Thoracic aorta (tissue), 2 donors: ENCODE measurements around the gene TMEM63B. TPM values are rescaled to one million over a fixed set of nuclear protein-coding genes. Genes with fewer than 3 reads are reported as not detected.

Source experiments
- ATAC-seq: fragments of 150-250 bp; one replicate; pipeline ENCODE4 v1.8.0; 2017; ENCODE audit warnings: low read depth; ENCODE audit not compliant: insufficient number of reproducible peaks, low FRiP score
- DNase-seq: peaks from one replicate; pipeline ENCODE4 v3.0.0-alpha.2; 2020; ENCODE audit warnings: low spot score
- H3K27ac ChIP-seq, 2 donors: fragments of 200-600 bp; sonication (generic); 1 replicate in 1 of 2; 2 replicates in 1 of 2; pipeline ENCODE4 v1.5.1; 2016; ENCODE audit warnings: mild to moderate bottlenecking in 2 of 2, moderate library complexity in 2 of 2
- H3K27me3 ChIP-seq: fragments of 200-600 bp; sonication (generic); replicated peaks from 2 replicates; pipeline ENCODE4 v1.6.0; 2016; ENCODE audit warnings: mild to moderate bottlenecking; ENCODE audit not compliant: insufficient read depth
- H3K36me3 ChIP-seq: fragments of 200-600 bp; sonication (generic); one replicate; pipeline ENCODE4 v1.5.1; 2016
- H3K4me1 ChIP-seq, 2 donors: fragments of 200-600 bp; sonication (generic); 1 replicate in 1 of 2; 2 replicates in 1 of 2; pipeline versions ENCODE4 v1.5.1 to v1.6.0; 2016; ENCODE audit warnings: low read depth in 2 of 2, mild to moderate bottlenecking in 1 of 2; ENCODE audit not compliant: control insufficient read depth in 1 of 2
- H3K4me3 ChIP-seq: fragments of 200-600 bp; sonication (generic); 2 replicates; pipeline ENCODE4 v1.5.1; 2016; ENCODE audit warnings: mild to moderate bottlenecking
- H3K9me3 ChIP-seq: fragments of 200-600 bp; sonication (generic); 2 replicates; pipeline ENCODE4 v1.5.1; 2016
- total RNA-seq, 2 donors: library from RNA; depleted of rRNA; stranded (reverse); fragments of >200 nt; gene quantifications; one replicate each; pipeline versions ENCODE4 v1.1.0 to v1.2.3, GENCODE V29; 2016
- TF ChIP-seq, protein P1 (sequence below): fragments of 200-600 bp; sonication (generic); IDR thresholded peaks from one replicate; pipeline ENCODE4 v1.5.1; 2019; ENCODE audit warnings: antibody characterized with exemption

Gene TMEM63B
- total RNA-seq = 10 to 100 TPM; 21.9 to 43.4 TPM

- H3K36me3 ChIP-seq = no peaks in the 10 kb centered on the region
- no peaks in the 10 kb centered on the region for H3K9me3 ChIP-seq
- DNase-seq = no peak
- H3K4me1 ChIP-seq = peaks cover 26 to 50% of the 10 kb centered on the region in 2 donors
- H3K4me3 ChIP-seq = peak within 1 kb of the TSS; percentile 91
- peak; percentile 62 for ATAC-seq
- TF ChIP-seq, protein P1, sequence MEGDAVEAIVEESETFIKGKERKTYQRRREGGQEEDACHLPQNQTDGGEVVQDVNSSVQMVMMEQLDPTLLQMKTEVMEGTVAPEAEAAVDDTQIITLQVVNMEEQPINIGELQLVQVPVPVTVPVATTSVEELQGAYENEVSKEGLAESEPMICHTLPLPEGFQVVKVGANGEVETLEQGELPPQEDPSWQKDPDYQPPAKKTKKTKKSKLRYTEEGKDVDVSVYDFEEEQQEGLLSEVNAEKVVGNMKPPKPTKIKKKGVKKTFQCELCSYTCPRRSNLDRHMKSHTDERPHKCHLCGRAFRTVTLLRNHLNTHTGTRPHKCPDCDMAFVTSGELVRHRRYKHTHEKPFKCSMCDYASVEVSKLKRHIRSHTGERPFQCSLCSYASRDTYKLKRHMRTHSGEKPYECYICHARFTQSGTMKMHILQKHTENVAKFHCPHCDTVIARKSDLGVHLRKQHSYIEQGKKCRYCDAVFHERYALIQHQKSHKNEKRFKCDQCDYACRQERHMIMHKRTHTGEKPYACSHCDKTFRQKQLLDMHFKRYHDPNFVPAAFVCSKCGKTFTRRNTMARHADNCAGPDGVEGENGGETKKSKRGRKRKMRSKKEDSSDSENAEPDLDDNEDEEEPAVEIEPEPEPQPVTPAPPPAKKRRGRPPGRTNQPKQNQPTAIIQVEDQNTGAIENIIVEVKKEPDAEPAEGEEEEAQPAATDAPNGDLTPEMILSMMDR = no peak
- H3K27me3 ChIP-seq = no peaks in the 10 kb centered on the region
- H3K27ac ChIP-seq = peak within 1 kb of the TSS; percentile 68 to 69
Observed at GRCh38 chr6:44127186-44128019, at the start of gene TMEM63B, which contains the start of gene MRPL14. Gene TMEM63B, plus strand, starts transcription at chr6:44127554. Its CDS starts 7,031 bp downstream, at chr6:44134585. Gene MRPL14, minus strand, starts transcription at chr6:44127452. Its CDS starts 10,841 bp downstream, at chr6:44116611.

DNA sequence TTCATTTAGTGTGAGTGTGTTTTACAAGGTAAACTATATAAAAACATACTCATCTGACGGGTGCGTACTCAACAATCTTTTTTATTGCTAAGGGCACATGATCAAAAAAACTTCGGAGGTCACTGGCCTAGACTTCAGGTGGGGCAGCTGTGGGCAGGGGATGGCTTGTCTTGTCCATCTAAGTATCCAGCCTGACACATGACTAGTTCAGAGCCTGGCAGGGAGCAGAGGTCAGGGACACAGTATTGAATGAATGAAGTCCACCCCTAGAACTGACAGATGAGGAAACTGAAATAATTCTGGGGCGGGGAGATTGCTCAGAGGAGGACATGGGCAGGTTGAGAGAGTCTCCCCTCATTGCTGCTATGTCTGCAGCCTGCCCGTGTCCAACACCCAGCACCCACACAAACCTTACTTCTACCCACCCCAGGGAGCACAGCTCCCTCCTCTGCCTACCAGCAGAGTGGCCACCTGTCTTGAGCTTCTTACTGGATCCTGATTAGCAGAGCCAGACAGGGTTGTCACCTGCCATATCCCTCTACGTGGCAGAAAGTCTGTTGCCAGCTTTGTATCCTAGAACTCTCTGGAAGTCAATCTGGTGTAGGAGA, 49.0 kb upstream of the TMEM63B start:
- Histone ChIP-seq H3K4me3 (no peak overlapping the region), H3K4me1 (peaks cover 5 to 32% of the 10 kb centered on the region in 2 donors), H3K27ac (no peak overlapping the region), H3K36me3 (no peaks in the 10 kb centered on the region), H3K9me3 (no peaks in the 10 kb centered on the region), H3K27me3 (no peaks in the 10 kb centered on the region)
- ATAC-seq (no peak), DNase-seq (no peak)
- TF ChIP-seq, protein P1 = no peak

DNA sequence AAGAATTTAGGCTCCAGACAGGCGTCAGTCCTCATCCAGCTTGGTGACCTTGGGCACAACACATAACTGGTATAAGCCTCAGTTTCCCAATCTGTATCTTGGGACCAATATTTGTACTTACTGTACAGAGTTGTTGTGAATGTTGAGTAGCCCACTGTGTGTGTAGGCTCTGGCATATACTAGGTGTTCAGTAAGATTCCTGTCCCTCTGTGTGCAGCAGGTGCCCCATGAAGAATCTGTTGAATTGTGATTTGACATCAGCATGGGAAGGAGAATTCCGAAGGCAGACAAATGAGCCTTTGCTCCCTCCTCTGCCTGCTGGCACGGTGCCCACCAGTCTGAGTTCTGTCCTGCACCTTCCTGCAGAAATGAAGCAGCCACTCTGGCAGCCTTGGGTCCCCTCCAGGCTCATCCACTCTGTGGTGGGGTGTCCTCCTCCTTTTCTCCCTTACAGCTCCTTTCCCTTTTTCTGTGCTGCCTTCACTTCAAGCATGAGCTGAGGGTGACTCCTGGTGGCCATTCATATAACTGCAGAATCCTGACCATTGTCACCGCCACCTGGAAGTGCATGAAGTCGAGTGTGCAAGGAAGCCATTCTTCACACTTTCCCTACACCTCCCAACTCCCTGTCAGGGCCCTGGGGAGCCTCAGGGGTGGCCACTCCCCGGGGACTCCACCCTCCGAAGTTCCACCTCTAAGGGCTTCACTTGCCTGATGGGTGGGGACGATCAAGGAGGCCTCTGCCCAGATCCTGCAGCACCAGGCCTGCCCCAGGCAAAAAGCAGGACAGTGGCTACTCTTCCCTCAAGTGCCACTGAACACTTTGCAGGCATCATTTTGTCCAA, 48.3 kb upstream of the TMEM63B start:
- DNase-seq (no peak), ATAC-seq (no peak)
- Histone ChIP-seq H3K36me3 (no peaks in the 10 kb centered on the region), H3K4me3 (no peak overlapping the region), H3K9me3 (no peaks in the 10 kb centered on the region), H3K4me1 (peaks cover under 1 to 26% of the 10 kb centered on the region in 2 donors), H3K27me3 (no peaks in the 10 kb centered on the region), H3K27ac (no peak overlapping the region)
- TF ChIP-seq, protein P1 = peak; percentile 98

- no peak for DNase-seq
- Histone ChIP-seq H3K27me3 (no peaks in the 10 kb centered on the region), H3K9me3 (no peaks in the 10 kb centered on the region), H3K4me3 (no peak overlapping the region), H3K4me1 (peaks cover 0 to 19% of the 10 kb centered on the region in 2 donors), H3K36me3 (no peaks in the 10 kb centered on the region), H3K27ac (no peak overlapping the region)
- ATAC-seq = no peak
- TF ChIP-seq, protein P1 = no peak
Observed at GRCh38 chr6:44079672-44080071, 47.7 kb upstream of the TMEM63B start.
